Measurements from ENCODE around the gene DHFR.

DNA sequence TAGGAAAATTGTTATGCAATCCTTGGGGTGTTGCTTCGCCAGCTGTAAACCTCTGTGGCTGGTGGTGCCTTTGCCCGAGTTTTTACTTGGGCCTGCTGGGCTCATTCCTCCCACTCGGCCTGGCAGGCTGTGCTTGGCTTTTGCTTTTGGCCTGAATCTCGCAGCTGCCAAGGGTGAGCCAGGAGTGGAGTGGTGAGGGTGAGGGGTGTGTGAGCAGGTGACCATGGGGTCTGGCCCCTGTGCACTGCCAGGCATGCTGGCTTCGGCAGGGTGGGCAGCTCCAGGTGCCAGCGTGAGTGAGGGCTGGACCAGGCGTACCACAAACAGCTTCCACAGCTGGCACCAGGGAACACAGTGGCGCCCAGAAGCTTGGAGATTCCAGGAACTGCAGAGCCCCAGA lies 12.6 kb upstream of the DHFR start:
- TF ChIP-seq, protein P1, sequence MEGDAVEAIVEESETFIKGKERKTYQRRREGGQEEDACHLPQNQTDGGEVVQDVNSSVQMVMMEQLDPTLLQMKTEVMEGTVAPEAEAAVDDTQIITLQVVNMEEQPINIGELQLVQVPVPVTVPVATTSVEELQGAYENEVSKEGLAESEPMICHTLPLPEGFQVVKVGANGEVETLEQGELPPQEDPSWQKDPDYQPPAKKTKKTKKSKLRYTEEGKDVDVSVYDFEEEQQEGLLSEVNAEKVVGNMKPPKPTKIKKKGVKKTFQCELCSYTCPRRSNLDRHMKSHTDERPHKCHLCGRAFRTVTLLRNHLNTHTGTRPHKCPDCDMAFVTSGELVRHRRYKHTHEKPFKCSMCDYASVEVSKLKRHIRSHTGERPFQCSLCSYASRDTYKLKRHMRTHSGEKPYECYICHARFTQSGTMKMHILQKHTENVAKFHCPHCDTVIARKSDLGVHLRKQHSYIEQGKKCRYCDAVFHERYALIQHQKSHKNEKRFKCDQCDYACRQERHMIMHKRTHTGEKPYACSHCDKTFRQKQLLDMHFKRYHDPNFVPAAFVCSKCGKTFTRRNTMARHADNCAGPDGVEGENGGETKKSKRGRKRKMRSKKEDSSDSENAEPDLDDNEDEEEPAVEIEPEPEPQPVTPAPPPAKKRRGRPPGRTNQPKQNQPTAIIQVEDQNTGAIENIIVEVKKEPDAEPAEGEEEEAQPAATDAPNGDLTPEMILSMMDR (IDR thresholded peaks at IDR 0.05): no peak
- TF ChIP-seq EP300 (IDR thresholded peaks at IDR 0.05): no peak
- TF ChIP-seq HOXB5 (CRISPR knock-in tag; IDR thresholded peaks at IDR 0.05): no peak
- TF ChIP-seq CBX2 (IDR thresholded peaks at IDR 0.05; ENCODE audit: borderline replicate concordance, low read depth): no peak
- no peak for TF ChIP-seq RAD21 (conservative IDR thresholded peaks at IDR 0.05 in 1 of 2, IDR thresholded peaks at IDR 0.05 in 1 of 2)
- TF ChIP-seq NR3C1 (IDR thresholded peaks at IDR 0.05): no peak
- no peak for TF ChIP-seq MYC (IDR thresholded peaks at IDR 0.05; ENCODE audit: borderline replicate concordance, low read length)
- TF ChIP-seq CHD4 (IDR thresholded peaks at IDR 0.05; ENCODE audit: borderline replicate concordance): no peak
- no peak for TF ChIP-seq FOSB (CRISPR knock-in tag; IDR thresholded peaks at IDR 0.05)
- TF ChIP-seq CEBPB (IDR thresholded peaks at IDR 0.05): no peak
- no peak for TF ChIP-seq BHLHE40 (IDR thresholded peaks at IDR 0.05; ENCODE audit: low read depth, low read length)
- TF ChIP-seq, protein P2, sequence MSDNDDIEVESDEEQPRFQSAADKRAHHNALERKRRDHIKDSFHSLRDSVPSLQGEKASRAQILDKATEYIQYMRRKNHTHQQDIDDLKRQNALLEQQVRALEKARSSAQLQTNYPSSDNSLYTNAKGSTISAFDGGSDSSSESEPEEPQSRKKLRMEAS (IDR thresholded peaks at IDR 0.05): no peak
- no peak; the same call in 1 of the 2 replicates for TF ChIP-seq POLR2A (IDR thresholded peaks at IDR 0.05; ENCODE audit: low read length)

All from A549 (cell line).